IMR-90 (cell line): ENCODE measurements around the gene VASN. TPM values are rescaled to one million over a fixed set of nuclear protein-coding genes. Genes with fewer than 3 reads are reported as not detected.

Source experiments
- ATAC-seq: fragments of 200-7000 bp; cut with Tn5 transposase; 2 replicates; pipeline ENCODE4 v1.9.1; 2020; ENCODE audit warnings: low read depth, mild to moderate bottlenecking, moderate library complexity
- BruUV-seq: library from RNA; stranded (reverse); fragments of 400-500 nt; replicated peaks from 2 replicates; lab custom pipeline; 2021; lab: Mats Ljungman, UMichigan
- CTCF ChIA-PET: fragments of 300-600 bp; formaldehyde crosslinking; extraction: SDS; loops from one replicate; lab custom pipeline; 2021; ENCODE audit warnings: antibody characterized with exemption; lab: Yijun Ruan, JAX
- POLR2A ChIA-PET: fragments of 300-600 bp; sonication (Branson Sonifier 250); formaldehyde crosslinking; loops from one replicate; lab custom pipeline; 2022; ENCODE audit warnings: antibody characterized with exemption; ENCODE audit not compliant: unreplicated experiment; lab: Charles Lee
- DNase-seq: peaks from one replicate; pipeline ENCODE4 v3.0.0; 2013
- H2AFZ ChIP-seq: replicated peaks from 2 replicates; pipeline ENCODE3; 2013; ENCODE audit warnings: low read length, mild to moderate bottlenecking; ENCODE audit not compliant: poor library complexity
- H2AK5ac ChIP-seq: 2 replicates; pipeline ENCODE4 v1.6.1; 2013; ENCODE audit warnings: low read depth, low read length, inconsistent platforms
- H2AK9ac ChIP-seq: replicated peaks from 2 replicates; pipeline ENCODE3; 2013; ENCODE audit warnings: mild to moderate bottlenecking, low read depth, low read length, moderate library complexity; ENCODE audit not compliant: poor library complexity
- H2BK120ac ChIP-seq: 2 replicates; pipeline ENCODE4 v1.6.1; 2013; ENCODE audit warnings: low read depth, low read length, inconsistent platforms
- H2BK15ac ChIP-seq: 3 replicates; pipeline ENCODE4 v1.6.1; 2013; ENCODE audit warnings: low read depth, low read length, inconsistent platforms
- H2BK20ac ChIP-seq: 2 replicates; pipeline ENCODE4 v1.6.1; 2013; ENCODE audit warnings: low read depth, mild to moderate bottlenecking, inconsistent platforms, low read length, moderate library complexity
- H2BK5ac ChIP-seq: 2 replicates; pipeline ENCODE4 v1.6.1; 2013; ENCODE audit warnings: mild to moderate bottlenecking, low read depth, low read length, inconsistent platforms; ENCODE audit not compliant: poor library complexity, severe bottlenecking
- H3K14ac ChIP-seq: replicated peaks from 2 replicates; pipeline ENCODE4 v1.6.1; 2013; ENCODE audit warnings: low read depth, low read length, inconsistent platforms
- H3K18ac ChIP-seq: 2 replicates; pipeline ENCODE4 v1.6.1; 2013; ENCODE audit warnings: low read depth, low read length, control low read depth
- H3K23ac ChIP-seq: 2 replicates; pipeline ENCODE4 v1.6.1; 2013; ENCODE audit warnings: low read depth, low read length, inconsistent platforms
- H3K27ac ChIP-seq: 2 replicates; pipeline ENCODE4 v1.5.1; 2013; ENCODE audit warnings: mild to moderate bottlenecking, control low read depth, low read length; ENCODE audit not compliant: insufficient read depth
- H3K27me3 ChIP-seq: 2 replicates; pipeline ENCODE4 v1.6.1; 2013; ENCODE audit warnings: low read length; ENCODE audit not compliant: control insufficient read depth, insufficient read depth
- H3K36me3 ChIP-seq: 2 replicates; pipeline ENCODE4 v1.6.1; 2013; ENCODE audit warnings: low read length, mixed read lengths; ENCODE audit not compliant: control insufficient read depth, insufficient read depth
- H3K4ac ChIP-seq: 2 replicates; pipeline ENCODE4 v1.6.1; 2013; ENCODE audit warnings: low read depth, low read length, inconsistent platforms
- H3K4me1 ChIP-seq: 2 replicates; pipeline ENCODE4 v1.6.1; 2013; ENCODE audit warnings: low read length, mixed read lengths; ENCODE audit not compliant: control insufficient read depth, insufficient read depth
- H3K4me2 ChIP-seq: 2 replicates; pipeline ENCODE4 v1.6.1; 2013; ENCODE audit warnings: low read depth, mild to moderate bottlenecking, control low read depth, low read length, moderate library complexity
- H3K4me3 ChIP-seq: 2 replicates; pipeline ENCODE4 v1.5.1; 2013; ENCODE audit warnings: low read depth, mild to moderate bottlenecking, control low read depth, low read length, moderate library complexity; ENCODE audit not compliant: insufficient read depth
- H3K56ac ChIP-seq: 2 replicates; pipeline ENCODE4 v1.6.1; 2013; ENCODE audit warnings: low read length, inconsistent platforms; ENCODE audit not compliant: insufficient read depth; ENCODE audit errors: extremely low read depth
- H3K79me1 ChIP-seq, 2 experiments: 2 replicates each; pipeline ENCODE4 v1.6.1; 2013; ENCODE audit warnings: low read length in 2 of 2, inconsistent platforms in 1 of 2, low read depth in 1 of 2
- H3K9ac ChIP-seq: 2 replicates; pipeline ENCODE4 v1.6.1; 2013; ENCODE audit warnings: low read depth, low read length, control low read depth
- H3K9me1 ChIP-seq: 2 replicates; pipeline ENCODE4 v1.6.1; 2013; ENCODE audit warnings: low read length, inconsistent platforms; ENCODE audit not compliant: insufficient read depth
- H3K9me3 ChIP-seq: 2 replicates; pipeline ENCODE4 v1.6.1; 2013; ENCODE audit warnings: low read length; ENCODE audit not compliant: control insufficient read depth, insufficient read depth
- H4K20me1 ChIP-seq: 2 replicates; pipeline ENCODE4 v1.6.1; 2013; ENCODE audit warnings: low read length, inconsistent platforms; ENCODE audit not compliant: insufficient read depth
- H4K5ac ChIP-seq: 2 replicates; pipeline ENCODE4 v1.6.1; 2013; ENCODE audit warnings: mild to moderate bottlenecking, low read depth, low read length, control low read depth
- H4K8ac ChIP-seq, 2 experiments: 2 replicates each; pipeline ENCODE4 v1.6.1; 2013; ENCODE audit warnings: low read depth in 2 of 2, low read length in 2 of 2, control low read depth in 1 of 2, inconsistent platforms in 1 of 2
- H4K91ac ChIP-seq: 2 replicates; pipeline ENCODE4 v1.6.1; 2013; ENCODE audit warnings: low read depth, low read length, inconsistent platforms; ENCODE audit not compliant: insufficient read depth
- BHLHE40 ChIP-seq: fragments of 150-350 bp; IDR thresholded peaks from 2 replicates; pipeline ENCODE4 v1.6.1; 2016; ENCODE audit warnings: mild to moderate bottlenecking, low read depth, low read length
- ELK1 ChIP-seq: fragments of 150-350 bp; IDR thresholded peaks from 2 replicates; pipeline ENCODE4 v1.6.1; 2016; ENCODE audit warnings: low read depth, mild to moderate bottlenecking, low read length, moderate library complexity, borderline replicate concordance
- FOS ChIP-seq: fragments of 150-350 bp; IDR thresholded peaks from 2 replicates; pipeline ENCODE4 v1.6.1; 2016; ENCODE audit warnings: low read depth, low read length
- MAZ ChIP-seq: IDR thresholded peaks from 2 replicates; pipeline ENCODE4 v1.6.1; 2012; ENCODE audit warnings: low read depth, mild to moderate bottlenecking, low read length, improper control_type of control experiment, moderate library complexity, borderline replicate concordance
- RFX5 ChIP-seq: IDR thresholded peaks from 2 replicates; pipeline ENCODE4 v1.8.0; 2012; ENCODE audit warnings: low read depth, mild to moderate bottlenecking, low read length, moderate library complexity
- WGBS, 2 experiments: methylation state at CpG; one replicate each; pipeline versions ENCODE4 v1.1.5 to v1.1.7; 2013; ENCODE audit warnings: missing lambda C conversion rate in 2 of 2; ENCODE audit not compliant: insufficient read length in 1 of 2; ENCODE audit errors: extremely low coverage in 2 of 2; 5-methylcytosine and 5-hydroxymethylcytosine counted together
- dilution Hi-C: fragments of 300-500 bp; cut with HindIII; formaldehyde crosslinking; loops from one replicate; pipeline ENCODE4 v1.14.3; 2018; ENCODE audit warnings: low sequenced_read_pairs; ENCODE audit not compliant: unreplicated experiment
- in situ Hi-C: fragments of 300-500 bp; cut with MboI; formaldehyde crosslinking; loops from 3 replicates; pipeline ENCODE4 v1.14.3; 2019; ENCODE audit warnings: low sequenced_read_pairs, inconsistent platforms, mixed read lengths
- intact Hi-C: fragments of 100-400 bp; cut with micrococcal nuclease; formaldehyde crosslinking; loops from 2 replicates; pipeline ENCODE4 v1.10.0; 2022
- polyA plus RNA-seq, 3 experiments: library from polyadenylated mRNA; depleted of rRNA; stranded (reverse); fragments of >200 nt; gene quantifications; 2 replicates each; pipeline ENCODE4 v1.2.3, GENCODE V29; 2012; ENCODE audit warnings: low replicate concordance in 1 of 3
- total RNA-seq: library from RNA; depleted of rRNA; stranded (reverse); fragments of >200 nt; gene quantifications from 2 replicates; pipeline ENCODE4 v1.2.3, GENCODE V29; 2012

Gene VASN
- total and polyA plus RNA-seq, 2 of the 4 experiments (the other 2 are of a cell fraction), result 9.3 to 87.2 TPM

- H3K27ac ChIP-seq, result peak overlapping the region; percentile 65
- 0% methylated on average over 17 of the region's 44 CpGs; no CpG with 5 or more reads in 1 of the 2 experiments for WGBS, 2 experiments
- in situ Hi-C loops, result no loop called here
These were observed 44.0 kb downstream of the VASN start for GRCh38 chr16:4415538-4416199.

More at GRCh38 chr16:4415538-4416199, 44.0 kb downstream of the VASN start:
- H2AK5ac ChIP-seq, result peak overlapping the region; percentile 94
- peak overlapping the region; percentile 96 for H3K23ac ChIP-seq
- peak overlapping the region; percentile 95 for H3K4me2 ChIP-seq
- H3K4ac ChIP-seq, result peak overlapping the region; percentile 74
- no peaks in the 10 kb centered on the region for H3K9me3 ChIP-seq
- ChIA-PET POLR2A (interaction anchor here (0.6 kb wide), 1 partner anchor 100 kb away, joined by 9 read pairs; no protein-coding TSS in a partner anchor), CTCF (interaction anchor here (0.6 to 1.3 kb wide), 2 partner anchors 13 kb away, joined by 3 to 4 read pairs; no protein-coding TSS in a partner anchor)
- peak overlapping the region; percentile 93 for H2AFZ ChIP-seq
- peaks cover 7% of the 10 kb centered on the region for H3K36me3 ChIP-seq
- peak overlapping the region; percentile 79 for H3K4me3 ChIP-seq
- no peak overlapping the region; the same call in 1 of the 2 replicates for H3K56ac ChIP-seq
- H4K5ac ChIP-seq, result no peak overlapping the region; the same call in 1 of the 2 replicates
- H3K9ac ChIP-seq, result peak overlapping the region; percentile 56
- ATAC-seq, result peak; percentile 52
- no peak overlapping the region for H3K18ac ChIP-seq
- peak overlapping the region in 1 of 2 experiments; percentile 63; a peak in 2 of 4 replicates for H4K8ac ChIP-seq
- no peak for DNase-seq
- H3K9me1 ChIP-seq, result peaks cover 14% of the 10 kb centered on the region
- H2AK9ac ChIP-seq, result peak overlapping the region; percentile 97
- TF ChIP-seq FOS, result no peak
- TF ChIP-seq MAZ, result no peak; the same call in 1 of the 2 replicates
- no peak for TF ChIP-seq ELK1
- TF ChIP-seq RFX5, result no peak
- no peak for TF ChIP-seq BHLHE40
- peaks cover 41% of the 10 kb centered on the region for H4K20me1 ChIP-seq
- peaks cover 11% of the 10 kb centered on the region for H3K4me1 ChIP-seq
- peaks cover 18 to 48% of the 10 kb centered on the region in 2 experiments for H3K79me1 ChIP-seq
- H3K27me3 ChIP-seq, result no peaks in the 10 kb centered on the region
- H4K91ac ChIP-seq, result peak overlapping the region; percentile 46
- H2BK120ac ChIP-seq, result peak overlapping the region; percentile 3; the same call in 1 of the 2 replicates
- BruUV-seq, result no TSS peak
- H2BK5ac ChIP-seq, result peak overlapping the region; percentile 11
- dilution Hi-C loops (no loop called here), intact Hi-C loops (loop anchor here (10.0 kb wide), 1 partner anchor 129 kb away; no protein-coding TSS in a partner anchor)
- H2BK20ac ChIP-seq, result no peak overlapping the region
- H2BK15ac ChIP-seq, result peak overlapping the region; percentile 44; the same call in 1 of the 3 replicates
- peak overlapping the region; percentile 85 for H3K14ac ChIP-seq
